GM12878 (cell line): Measurements from ENCODE around the gene TRH.

Experiments
- EGR1 ChIP-seq, 2 experiments: IDR thresholded peaks; 1 replicate in 1 of 2; 2 replicates in 1 of 2; pipeline ENCODE4 v1.6.1; 2011 to 2012; ENCODE audit warnings: low read depth in 2 of 2, low read length in 2 of 2, borderline replicate concordance in 1 of 2, mild to moderate bottlenecking in 1 of 2, moderate library complexity in 1 of 2
- EZH2 ChIP-seq: IDR thresholded peaks from 2 replicates; pipeline ENCODE4 v1.6.1; 2012; ENCODE audit warnings: low read depth, mild to moderate bottlenecking, control low read depth, inconsistent platforms, low read length, borderline replicate concordance; ENCODE audit not compliant: control insufficient read depth
- IKZF2 ChIP-seq, 2 experiments: fragments of 450-650 bp; IDR thresholded peaks; 2 replicates each; pipeline ENCODE4 v1.6.1; 2017; ENCODE audit warnings: mild to moderate bottlenecking in 2 of 2, moderate library complexity in 2 of 2
- POLR2A ChIP-seq: IDR thresholded peaks from 2 replicates; pipeline ENCODE4 v1.6.1; 2011; ENCODE audit warnings: low read depth, mild to moderate bottlenecking, low read length
- RFX5 ChIP-seq: IDR thresholded peaks from 2 replicates; pipeline ENCODE4 v1.6.1; 2011; ENCODE audit warnings: low read depth, low read length, improper control_type of control experiment
- SP1 ChIP-seq: IDR thresholded peaks from one replicate; pipeline ENCODE4 v1.6.1; 2011; ENCODE audit warnings: low read depth, low read length
- ZNF384 ChIP-seq: IDR thresholded peaks from 2 replicates; pipeline ENCODE4 v1.6.1; 2012; ENCODE audit warnings: low read depth, mild to moderate bottlenecking, low read length, improper control_type of control experiment, borderline replicate concordance
- TF ChIP-seq, protein P1 (sequence below): IDR thresholded peaks from 2 replicates; pipeline ENCODE4 v1.6.1; 2012; ENCODE audit warnings: low read depth, low read length, improper control_type of control experiment
- TF ChIP-seq, protein P2 (sequence below), 3 experiments: IDR thresholded peaks in 2 of 3; conservative IDR thresholded peaks in 1 of 3; 2 replicates each; pipeline ENCODE4 v1.5.1; 2011; ENCODE audit warnings: low read depth in 3 of 3, low read length in 3 of 3, mild to moderate bottlenecking in 3 of 3, control low read depth in 2 of 3, moderate library complexity in 2 of 3, inconsistent platforms in 1 of 3, mixed read lengths in 1 of 3; ENCODE audit not compliant: control insufficient read depth in 2 of 3, insufficient read depth in 1 of 3; ENCODE audit errors: extremely low read depth in 1 of 3
- TF ChIP-seq, protein P3 (sequence below): IDR thresholded peaks from 2 replicates; pipeline ENCODE4 v1.6.1; 2012; ENCODE audit warnings: low read length, inconsistent platforms
- TF ChIP-seq, protein P4 (sequence below): fragments of 450-650 bp; formaldehyde crosslinking; IDR thresholded peaks from 2 replicates; pipeline ENCODE4 v1.5.0; 2022; ENCODE audit warnings: mild to moderate bottlenecking, missing genetic modification characterization
- TF ChIP-seq, protein P5 (sequence below): fragments of 450-650 bp; IDR thresholded peaks from 2 replicates; pipeline ENCODE4 v1.6.1; 2016; ENCODE audit warnings: mild to moderate bottlenecking

DNA sequence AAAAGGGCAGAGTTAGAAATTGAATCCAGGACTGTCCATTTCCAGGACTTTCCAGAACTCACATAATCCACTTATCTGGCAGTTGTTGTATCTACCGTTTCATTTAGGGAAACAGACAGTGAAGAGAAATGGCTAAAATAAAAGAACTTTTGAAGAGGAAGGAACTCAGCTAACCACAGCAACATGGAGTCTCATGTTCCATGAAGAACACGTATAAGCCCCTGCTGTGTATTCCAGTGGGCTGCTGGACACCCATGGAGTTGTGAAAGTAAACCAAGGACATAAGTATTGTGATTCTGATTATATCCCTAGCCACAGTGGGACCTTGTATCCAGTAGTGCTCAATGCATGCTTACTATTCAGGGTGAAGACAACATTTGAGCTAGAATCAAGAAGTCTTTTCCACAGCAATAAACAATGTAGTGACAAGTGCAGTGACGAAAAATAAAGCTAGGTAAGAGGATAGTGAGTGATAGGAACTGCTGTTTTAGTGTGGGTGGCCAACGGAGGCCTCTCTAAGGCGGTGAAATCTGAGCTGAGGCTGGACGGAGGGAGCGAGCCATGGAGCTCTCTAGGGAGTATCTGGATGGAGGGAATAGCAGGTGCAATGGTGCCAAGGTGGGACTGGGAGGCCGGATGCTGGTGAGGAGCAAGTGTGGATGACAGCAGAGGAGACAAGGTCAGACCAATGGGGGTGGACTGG lies 26.8 kb upstream of the TRH start:
- TF ChIP-seq EGR1 (IDR thresholded peaks at IDR 0.05; ENCODE audit: borderline replicate concordance in 1 of 2, low read depth in 2 of 2, low read length in 2 of 2) (no peak), IKZF2 (IDR thresholded peaks at IDR 0.05) (no peak), SP1 (no peak), EZH2 (no peak), POLR2A (no peak), ZNF384 (no peak), RFX5 (no peak)
- TF ChIP-seq, protein P1, sequence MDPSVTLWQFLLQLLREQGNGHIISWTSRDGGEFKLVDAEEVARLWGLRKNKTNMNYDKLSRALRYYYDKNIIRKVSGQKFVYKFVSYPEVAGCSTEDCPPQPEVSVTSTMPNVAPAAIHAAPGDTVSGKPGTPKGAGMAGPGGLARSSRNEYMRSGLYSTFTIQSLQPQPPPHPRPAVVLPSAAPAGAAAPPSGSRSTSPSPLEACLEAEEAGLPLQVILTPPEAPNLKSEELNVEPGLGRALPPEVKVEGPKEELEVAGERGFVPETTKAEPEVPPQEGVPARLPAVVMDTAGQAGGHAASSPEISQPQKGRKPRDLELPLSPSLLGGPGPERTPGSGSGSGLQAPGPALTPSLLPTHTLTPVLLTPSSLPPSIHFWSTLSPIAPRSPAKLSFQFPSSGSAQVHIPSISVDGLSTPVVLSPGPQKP: no peak
- TF ChIP-seq, protein P2, sequence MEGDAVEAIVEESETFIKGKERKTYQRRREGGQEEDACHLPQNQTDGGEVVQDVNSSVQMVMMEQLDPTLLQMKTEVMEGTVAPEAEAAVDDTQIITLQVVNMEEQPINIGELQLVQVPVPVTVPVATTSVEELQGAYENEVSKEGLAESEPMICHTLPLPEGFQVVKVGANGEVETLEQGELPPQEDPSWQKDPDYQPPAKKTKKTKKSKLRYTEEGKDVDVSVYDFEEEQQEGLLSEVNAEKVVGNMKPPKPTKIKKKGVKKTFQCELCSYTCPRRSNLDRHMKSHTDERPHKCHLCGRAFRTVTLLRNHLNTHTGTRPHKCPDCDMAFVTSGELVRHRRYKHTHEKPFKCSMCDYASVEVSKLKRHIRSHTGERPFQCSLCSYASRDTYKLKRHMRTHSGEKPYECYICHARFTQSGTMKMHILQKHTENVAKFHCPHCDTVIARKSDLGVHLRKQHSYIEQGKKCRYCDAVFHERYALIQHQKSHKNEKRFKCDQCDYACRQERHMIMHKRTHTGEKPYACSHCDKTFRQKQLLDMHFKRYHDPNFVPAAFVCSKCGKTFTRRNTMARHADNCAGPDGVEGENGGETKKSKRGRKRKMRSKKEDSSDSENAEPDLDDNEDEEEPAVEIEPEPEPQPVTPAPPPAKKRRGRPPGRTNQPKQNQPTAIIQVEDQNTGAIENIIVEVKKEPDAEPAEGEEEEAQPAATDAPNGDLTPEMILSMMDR (IDR thresholded peaks at IDR 0.05 in 2 of 3, conservative IDR thresholded peaks at IDR 0.05 in 1 of 3; ENCODE audit: control insufficient read depth in 2 of 3, extremely low read depth in 1 of 3, insufficient read depth in 1 of 3, low read depth in 3 of 3, low read length in 3 of 3): no peak
- TF ChIP-seq, protein P3, sequence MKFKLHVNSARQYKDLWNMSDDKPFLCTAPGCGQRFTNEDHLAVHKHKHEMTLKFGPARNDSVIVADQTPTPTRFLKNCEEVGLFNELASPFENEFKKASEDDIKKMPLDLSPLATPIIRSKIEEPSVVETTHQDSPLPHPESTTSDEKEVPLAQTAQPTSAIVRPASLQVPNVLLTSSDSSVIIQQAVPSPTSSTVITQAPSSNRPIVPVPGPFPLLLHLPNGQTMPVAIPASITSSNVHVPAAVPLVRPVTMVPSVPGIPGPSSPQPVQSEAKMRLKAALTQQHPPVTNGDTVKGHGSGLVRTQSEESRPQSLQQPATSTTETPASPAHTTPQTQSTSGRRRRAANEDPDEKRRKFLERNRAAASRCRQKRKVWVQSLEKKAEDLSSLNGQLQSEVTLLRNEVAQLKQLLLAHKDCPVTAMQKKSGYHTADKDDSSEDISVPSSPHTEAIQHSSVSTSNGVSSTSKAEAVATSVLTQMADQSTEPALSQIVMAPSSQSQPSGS: no peak
- TF ChIP-seq, protein P4, sequence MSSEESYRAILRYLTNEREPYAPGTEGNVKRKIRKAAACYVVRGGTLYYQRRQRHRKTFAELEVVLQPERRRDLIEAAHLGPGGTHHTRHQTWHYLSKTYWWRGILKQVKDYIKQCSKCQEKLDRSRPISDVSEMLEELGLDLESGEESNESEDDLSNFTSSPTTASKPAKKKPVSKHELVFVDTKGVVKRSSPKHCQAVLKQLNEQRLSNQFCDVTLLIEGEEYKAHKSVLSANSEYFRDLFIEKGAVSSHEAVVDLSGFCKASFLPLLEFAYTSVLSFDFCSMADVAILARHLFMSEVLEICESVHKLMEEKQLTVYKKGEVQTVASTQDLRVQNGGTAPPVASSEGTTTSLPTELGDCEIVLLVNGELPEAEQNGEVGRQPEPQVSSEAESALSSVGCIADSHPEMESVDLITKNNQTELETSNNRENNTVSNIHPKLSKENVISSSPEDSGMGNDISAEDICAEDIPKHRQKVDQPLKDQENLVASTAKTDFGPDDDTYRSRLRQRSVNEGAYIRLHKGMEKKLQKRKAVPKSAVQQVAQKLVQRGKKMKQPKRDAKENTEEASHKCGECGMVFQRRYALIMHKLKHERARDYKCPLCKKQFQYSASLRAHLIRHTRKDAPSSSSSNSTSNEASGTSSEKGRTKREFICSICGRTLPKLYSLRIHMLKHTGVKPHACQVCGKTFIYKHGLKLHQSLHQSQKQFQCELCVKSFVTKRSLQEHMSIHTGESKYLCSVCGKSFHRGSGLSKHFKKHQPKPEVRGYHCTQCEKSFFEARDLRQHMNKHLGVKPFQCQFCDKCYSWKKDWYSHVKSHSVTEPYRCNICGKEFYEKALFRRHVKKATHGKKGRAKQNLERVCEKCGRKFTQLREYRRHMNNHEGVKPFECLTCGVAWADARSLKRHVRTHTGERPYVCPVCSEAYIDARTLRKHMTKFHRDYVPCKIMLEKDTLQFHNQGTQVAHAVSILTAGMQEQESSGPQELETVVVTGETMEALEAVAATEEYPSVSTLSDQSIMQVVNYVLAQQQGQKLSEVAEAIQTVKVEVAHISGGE (CRISPR knock-in tag): no peak
- TF ChIP-seq, protein P5, sequence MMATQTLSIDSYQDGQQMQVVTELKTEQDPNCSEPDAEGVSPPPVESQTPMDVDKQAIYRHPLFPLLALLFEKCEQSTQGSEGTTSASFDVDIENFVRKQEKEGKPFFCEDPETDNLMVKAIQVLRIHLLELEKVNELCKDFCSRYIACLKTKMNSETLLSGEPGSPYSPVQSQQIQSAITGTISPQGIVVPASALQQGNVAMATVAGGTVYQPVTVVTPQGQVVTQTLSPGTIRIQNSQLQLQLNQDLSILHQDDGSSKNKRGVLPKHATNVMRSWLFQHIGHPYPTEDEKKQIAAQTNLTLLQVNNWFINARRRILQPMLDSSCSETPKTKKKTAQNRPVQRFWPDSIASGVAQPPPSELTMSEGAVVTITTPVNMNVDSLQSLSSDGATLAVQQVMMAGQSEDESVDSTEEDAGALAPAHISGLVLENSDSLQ: no peak
